Thymus (tissue), 11 donors: ENCODE data around the gene KRT3. TPM values are rescaled to one million over a fixed set of nuclear protein-coding genes. Genes with fewer than 3 reads are reported as not detected.

ENCODE experiments used
- DNase-seq, 9 donors: peaks; one replicate each; pipeline ENCODE4 v3.0.0-alpha.2; 2013; ENCODE audit warnings: low spot score in 9 of 9, low read depth in 6 of 9, missing footprints in 1 of 9
- H3K27ac ChIP-seq, 2 donors: one replicate each; pipeline ENCODE4 v1.5.1; 2013; ENCODE audit warnings: control low read depth in 1 of 2, low read depth in 1 of 2, low read length in 1 of 2, mild to moderate bottlenecking in 1 of 2, moderate library complexity in 1 of 2
- H3K27me3 ChIP-seq, 2 donors: one replicate each; pipeline ENCODE4 v1.5.1; 2013; ENCODE audit warnings: low read length in 1 of 2; ENCODE audit not compliant: control insufficient read depth in 2 of 2, insufficient read depth in 1 of 2
- H3K36me3 ChIP-seq, 2 donors: one replicate each; pipeline ENCODE4 v1.5.1; 2013; ENCODE audit warnings: low read length in 1 of 2, mild to moderate bottlenecking in 1 of 2, moderate library complexity in 1 of 2; ENCODE audit not compliant: control insufficient read depth in 2 of 2, insufficient read depth in 2 of 2
- H3K4me1 ChIP-seq, 2 donors: one replicate each; pipeline ENCODE4 v1.5.1; 2013; ENCODE audit warnings: low read length in 2 of 2; ENCODE audit not compliant: control insufficient read depth in 2 of 2, insufficient read depth in 2 of 2
- H3K4me3 ChIP-seq, 2 donors: one replicate each; pipeline ENCODE4 v1.5.1; 2013; ENCODE audit warnings: low read length in 2 of 2, control low read depth in 1 of 2, mild to moderate bottlenecking in 1 of 2
- H3K9me3 ChIP-seq, 2 donors: one replicate each; pipeline ENCODE4 v1.5.1; 2013; ENCODE audit warnings: low read length in 1 of 2, mild to moderate bottlenecking in 1 of 2; ENCODE audit not compliant: control insufficient read depth in 2 of 2, insufficient read depth in 1 of 2
- WGBS: extraction: QIAGEN DNeasy Blood & Tissue Kit; methylation state at CpG from one replicate; pipeline ENCODE4 v1.1.7; 2013; 5-methylcytosine and 5-hydroxymethylcytosine counted together
- polyA plus RNA-seq: library from polyadenylated mRNA; stranded (reverse); fragments of 200-250 nt; gene quantifications from one replicate; pipeline ENCODE4 v1.2.3, GENCODE V29; 2013
- total RNA-seq: library from RNA; stranded (reverse); fragments of 120-200 nt; gene quantifications from one replicate; pipeline ENCODE4 v1.2.4, GENCODE V29; 2013
- donor health status: healthy.

Gene KRT3
- total and polyA plus RNA-seq, 2 donors, result 0.14 to 1.0 TPM

DNA sequence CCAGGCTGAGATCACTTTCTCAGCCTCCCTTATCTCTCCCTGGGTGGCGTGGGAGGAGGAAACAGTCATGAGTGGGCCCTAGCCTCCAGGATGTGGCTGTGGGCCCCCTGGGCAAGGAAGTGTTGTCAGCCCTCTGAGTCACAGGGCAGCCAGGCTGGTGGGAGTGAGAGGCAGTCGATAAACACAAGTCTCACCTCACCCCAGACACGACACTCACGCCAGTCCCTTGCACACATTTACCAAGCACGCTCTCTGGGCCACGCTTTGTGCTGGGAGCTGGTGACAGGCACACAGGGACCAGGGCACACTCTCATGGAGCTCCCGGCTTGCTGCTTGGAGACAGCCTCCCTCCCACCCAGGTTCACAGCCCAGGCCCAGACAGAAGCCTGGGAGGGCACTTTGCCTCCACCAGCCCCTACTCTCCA, 40.1 kb upstream of the KRT3 start:
- Histone ChIP-seq H3K36me3 (no peaks in the 10 kb centered on the region), H3K4me3 (no peak overlapping the region), H3K27me3 (peaks cover 0 to 13% of the 10 kb centered on the region in 2 donors), H3K9me3 (no peaks in the 10 kb centered on the region), H3K4me1 (peaks cover 0 to 2% of the 10 kb centered on the region in 2 donors), H3K27ac (no peak overlapping the region)
- 77% methylated on average over 7 of the region's 7 CpGs for WGBS
- DNase-seq, result no peak

DNA sequence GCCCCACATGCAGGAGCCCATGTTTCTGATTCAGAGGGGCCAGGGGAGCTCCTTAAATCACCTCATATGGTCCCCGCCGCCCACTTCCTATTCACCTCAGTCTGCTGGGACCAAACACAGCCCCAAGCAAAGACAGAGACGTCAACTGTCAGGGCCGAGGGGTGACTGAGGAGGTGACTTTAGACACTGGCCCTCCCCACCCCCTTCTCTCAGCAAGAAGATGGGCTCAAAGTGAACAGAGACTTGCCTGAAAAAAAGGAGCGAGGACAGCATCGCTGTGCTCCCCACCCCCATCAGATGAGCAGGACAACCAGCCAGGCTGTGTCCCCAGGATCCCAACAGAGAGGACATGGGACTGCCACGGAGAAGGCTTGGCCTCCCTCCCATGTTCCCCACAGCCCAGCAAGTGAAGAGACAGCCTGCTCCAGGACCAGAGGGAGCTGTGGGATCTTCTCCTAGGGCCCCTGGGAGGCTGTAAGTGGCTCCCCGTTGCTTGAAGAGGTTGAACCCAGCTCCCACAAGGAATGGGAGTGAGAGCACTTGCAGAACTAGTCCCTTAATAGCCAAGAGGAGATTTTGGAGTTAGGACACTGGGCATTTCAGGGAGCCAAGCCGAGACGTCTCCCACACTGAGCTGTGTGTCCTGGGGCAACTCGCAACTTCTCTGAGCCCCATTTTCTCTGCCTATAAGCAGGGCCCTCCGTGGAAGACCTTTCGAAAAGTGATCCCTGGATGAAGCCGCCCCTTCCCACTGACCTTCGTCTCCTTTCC, 39.5 kb upstream of the KRT3 start:
- WGBS, result 95% methylated on average over 15 of the region's 15 CpGs
- peaks cover 0 to 13% of the 10 kb centered on the region in 2 donors for H3K27me3 ChIP-seq
- H3K27ac ChIP-seq, result no peak overlapping the region
- no peaks in the 10 kb centered on the region for H3K9me3 ChIP-seq
- H3K4me1 ChIP-seq, result peaks cover 0 to 2% of the 10 kb centered on the region in 2 donors
- no peaks in the 10 kb centered on the region for H3K36me3 ChIP-seq
- DNase-seq, result no peak
- H3K4me3 ChIP-seq, result no peak overlapping the region

- H3K4me1 ChIP-seq, result peaks cover 0 to 2% of the 10 kb centered on the region in 2 donors
- peaks cover 0 to 13% of the 10 kb centered on the region in 2 donors for H3K27me3 ChIP-seq
- H3K9me3 ChIP-seq, result no peaks in the 10 kb centered on the region
- H3K27ac ChIP-seq, result no peak overlapping the region
- 86% methylated on average over 4 of the region's 4 CpGs for WGBS
- DNase-seq, result no peak
- no peak overlapping the region for H3K4me3 ChIP-seq
- H3K36me3 ChIP-seq, result no peaks in the 10 kb centered on the region
Observed at GRCh38 chr12:52834727-52835001, 38.7 kb upstream of the KRT3 start.

DNA sequence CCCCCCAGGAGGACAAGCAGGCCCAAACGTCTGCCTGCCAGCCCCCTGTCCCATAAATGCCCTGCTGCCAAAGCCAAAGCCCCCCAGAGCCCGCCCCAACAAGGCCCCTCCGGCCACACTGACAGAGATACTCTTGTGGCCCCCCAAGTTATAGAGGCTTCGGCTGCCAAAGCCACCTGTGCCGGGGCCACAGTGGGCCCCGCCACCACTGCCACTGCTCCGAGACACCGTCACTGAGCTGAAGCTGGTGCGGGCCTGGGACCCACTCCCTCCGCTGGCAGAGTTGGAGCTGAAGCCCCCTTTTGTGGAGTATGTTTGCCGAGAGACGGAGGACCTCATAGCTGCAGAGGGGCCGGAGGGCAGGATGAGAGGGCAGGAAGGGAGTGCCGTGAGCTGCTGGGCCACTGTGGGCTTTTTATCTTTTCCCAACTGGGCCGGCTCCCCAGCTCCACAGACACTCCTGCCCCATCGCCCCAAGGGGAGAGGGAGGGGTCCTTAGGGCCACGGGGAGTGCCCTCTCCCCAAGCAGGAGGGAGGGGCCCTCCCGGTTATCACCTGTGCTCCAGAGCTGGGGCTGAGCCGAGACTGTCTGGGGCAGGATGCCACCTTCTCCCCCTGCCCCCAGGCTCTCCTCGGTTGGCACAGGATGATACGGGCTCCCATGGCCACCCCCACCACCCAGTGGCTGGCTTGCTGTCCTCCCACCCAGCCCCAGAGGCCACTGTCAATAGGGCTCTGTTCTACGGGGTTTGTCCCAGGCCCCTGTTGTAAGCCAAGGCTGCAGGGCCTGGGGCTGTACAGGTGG, 38.2 kb upstream of the KRT3 start, which contains the start of gene KRT79:
TSS of gene KRT79 (minus strand) at position 390 of the 805 bp plus-strand sequence. CDS start at position 339, 51 bp downstream.
- no peak for DNase-seq
- Histone ChIP-seq H3K9me3 (no peaks in the 10 kb centered on the region), H3K36me3 (no peaks in the 10 kb centered on the region), H3K4me1 (peaks cover 0 to 2% of the 10 kb centered on the region in 2 donors), H3K27ac (no peak within 1 kb of the TSS), H3K4me3 (no peak within 1 kb of the TSS), H3K27me3 (peaks cover 0 to 12% of the 10 kb centered on the region in 2 donors)
- WGBS, result 91% methylated on average over 22 of the region's 22 CpGs

DNA sequence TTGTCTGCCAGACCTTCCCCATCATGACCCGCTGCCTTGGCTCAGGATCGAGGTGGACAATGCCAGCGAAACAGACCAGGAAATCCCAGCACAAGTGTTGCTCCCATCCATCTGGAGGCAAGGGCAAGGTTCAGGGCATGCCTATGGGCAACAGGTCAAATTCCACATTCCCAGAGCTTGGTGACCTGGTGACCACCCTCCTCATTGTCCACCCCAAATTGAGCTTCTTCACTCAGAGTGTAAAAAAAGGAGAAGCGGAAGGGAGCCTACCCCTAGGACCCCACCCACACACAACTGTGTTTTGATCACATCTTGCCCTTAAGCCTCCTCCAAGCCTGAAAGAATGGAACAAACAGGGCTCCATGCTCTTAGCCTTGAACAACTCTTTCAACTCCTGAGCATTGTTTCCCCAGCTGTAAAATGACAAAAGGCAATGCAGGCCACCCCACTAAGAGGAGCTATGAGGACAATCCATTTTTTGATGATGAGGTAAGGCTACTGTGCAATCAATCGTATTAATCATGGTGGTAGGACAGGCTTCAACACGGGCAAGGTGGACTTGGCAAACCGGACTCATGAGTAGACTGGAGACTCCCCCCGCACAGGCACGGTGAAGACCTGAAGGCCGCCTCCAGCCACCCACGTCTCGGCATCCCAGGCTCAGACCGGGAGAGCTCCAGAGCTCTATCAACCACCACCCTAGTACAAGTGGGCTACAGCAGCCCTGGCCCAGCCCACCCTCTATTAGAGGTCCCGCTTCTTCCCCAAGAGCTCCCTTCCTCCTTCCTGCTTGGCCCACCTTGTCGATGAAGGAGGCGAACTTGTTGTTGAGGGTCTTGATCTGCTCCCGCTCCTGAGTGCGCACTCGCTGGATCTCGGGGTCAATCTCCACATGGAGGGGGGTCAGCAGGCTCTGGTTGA, 37.3 kb upstream of the KRT3 start:
- H3K9me3 ChIP-seq, result no peaks in the 10 kb centered on the region
- no peak for DNase-seq
- no peak overlapping the region for H3K4me3 ChIP-seq
- H3K27me3 ChIP-seq, result peaks cover 0 to 9% of the 10 kb centered on the region in 2 donors
- H3K36me3 ChIP-seq, result no peaks in the 10 kb centered on the region
- no peak overlapping the region for H3K27ac ChIP-seq
- peaks cover 0 to 2% of the 10 kb centered on the region in 2 donors for H3K4me1 ChIP-seq
- WGBS, result 94% methylated on average over 20 of the region's 20 CpGs

GRCh38 chr12:52832451-52832850, 36.5 kb upstream of the KRT3 start:
- Histone ChIP-seq H3K27ac (no peak overlapping the region), H3K36me3 (no peaks in the 10 kb centered on the region), H3K9me3 (no peaks in the 10 kb centered on the region), H3K4me3 (no peak overlapping the region), H3K27me3 (peaks cover 0 to 5% of the 10 kb centered on the region in 2 donors), H3K4me1 (no peaks in the 10 kb centered on the region)
- DNase-seq, result no peak
- WGBS, result 84% methylated on average over 3 of the region's 3 CpGs

DNA sequence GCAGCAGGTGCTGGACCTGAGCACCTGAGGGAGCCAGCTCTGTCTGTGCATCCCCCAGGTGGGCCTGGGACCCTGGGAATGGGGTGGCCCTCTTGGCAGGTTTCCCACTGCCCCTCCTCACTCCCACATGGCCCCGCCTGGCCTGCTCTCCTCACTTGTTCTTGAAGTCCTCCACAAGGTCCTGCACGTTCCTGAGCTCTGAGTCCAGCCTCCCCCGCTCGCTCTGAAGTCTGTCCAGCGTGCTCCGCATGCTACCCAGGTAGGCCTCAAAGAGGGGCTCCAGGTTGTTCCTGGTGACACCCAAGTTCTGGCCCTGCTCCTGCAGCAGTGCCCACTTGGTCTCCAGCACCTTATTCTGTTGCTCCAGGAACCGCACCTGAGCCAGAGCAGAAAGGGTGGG, 35.3 kb upstream of the KRT3 start:
- WGBS, result 89% methylated on average over 7 of the region's 7 CpGs
- H3K27me3 ChIP-seq, result peaks cover 0 to 5% of the 10 kb centered on the region in 2 donors
- DNase-seq, result no peak
- H3K4me1 ChIP-seq, result no peaks in the 10 kb centered on the region
- no peak overlapping the region for H3K4me3 ChIP-seq
- H3K27ac ChIP-seq, result no peak overlapping the region
- H3K36me3 ChIP-seq, result no peaks in the 10 kb centered on the region
- H3K9me3 ChIP-seq, result no peaks in the 10 kb centered on the region

GRCh38 chr12:52829986-52830770, 34.3 kb upstream of the KRT3 start:
- no peak for DNase-seq
- Histone ChIP-seq H3K27ac (no peak overlapping the region), H3K9me3 (no peaks in the 10 kb centered on the region), H3K27me3 (peaks cover 0 to 5% of the 10 kb centered on the region in 2 donors), H3K4me1 (no peaks in the 10 kb centered on the region), H3K36me3 (no peaks in the 10 kb centered on the region), H3K4me3 (no peak overlapping the region)
- WGBS, result 88% methylated on average over 8 of the region's 8 CpGs
